ENCODE results near the gene CCDC196. TPM values are rescaled to one million over a fixed set of nuclear protein-coding genes. Genes with fewer than 3 reads are reported as not detected.

CCDC196 gene
- total RNA-seq, 1 experiment from 2014 or later = not detected

- TF ChIP-seq REST (IDR thresholded peaks at IDR 0.05; ENCODE audit: low read depth) (no peak), EZH2 (IDR thresholded peaks at IDR 0.05) (no peak), ELF1 (IDR thresholded peaks at IDR 0.05; ENCODE audit: borderline replicate concordance, low read depth) (no peak), RAD21 (IDR thresholded peaks at IDR 0.05; ENCODE audit: low read depth) (no peak), SRF (IDR thresholded peaks at IDR 0.05; ENCODE audit: low read depth) (peak; percentile 90), CBX3 (IDR thresholded peaks at IDR 0.05; ENCODE audit: low read depth) (peak; percentile 97), ZNF274 (IDR thresholded peaks at IDR 0.05; ENCODE audit: low read depth, low read length) (no peak), SP1 (IDR thresholded peaks at IDR 0.05; ENCODE audit: low read depth) (peak; percentile 84), ZFX (IDR thresholded peaks at IDR 0.05) (peak; percentile 71), EGR1 (IDR thresholded peaks at IDR 0.05; ENCODE audit: low read depth) (peak; percentile 99), SIN3A (IDR thresholded peaks at IDR 0.05; ENCODE audit: low read depth) (peak; percentile 96), JUND (IDR thresholded peaks at IDR 0.05) (no peak), CEBPB (IDR thresholded peaks at IDR 0.05; ENCODE audit: low read depth) (no peak), POLR2A (IDR thresholded peaks at IDR 0.05; ENCODE audit: borderline replicate concordance, extremely low read depth, insufficient read depth, insufficient read length) (peak; percentile 92), CTCF (IDR thresholded peaks at IDR 0.05 in 2 of 3, conservative IDR thresholded peaks at IDR 0.05 in 1 of 3; ENCODE audit: borderline replicate concordance in 1 of 3, insufficient read depth in 1 of 3, low read depth in 2 of 3, low read length in 2 of 3) (peak in 1 of 3 experiments; percentile 21; a peak in 1 of 6 replicates), FOSL1 (IDR thresholded peaks at IDR 0.05; ENCODE audit: low read depth) (no peak)
Observed at GRCh38 chr14:66507722-66508546, 21.8 kb downstream of the CCDC196 start, which contains the start of gene GPHN (continued).

All from HCT116 (cell line).